Measurements from ENCODE around the gene ERN1. TPM values are rescaled to one million over a fixed set of nuclear protein-coding genes. Genes with fewer than 3 reads are reported as not detected.

Gene ERN1
- total and polyA plus RNA-seq, 2 donors (not counting 3 experiments of a cell fraction or from before 2014, with no cell fraction given): 9.1 to 21.5 TPM

GRCh38 chr17:64148699-64149098, 18.8 kb upstream of the ERN1 start:
- peak overlapping the region; percentile 1 for H3K27ac ChIP-seq (ENCODE audit: insufficient read depth, low read depth, low read length)

More at GRCh38 chr17:64148699-64149098, 18.8 kb upstream of the ERN1 start:
- Histone ChIP-seq H3K9me3 (replicated peaks; ENCODE audit: control insufficient read depth, insufficient read depth, low read length) (no peaks in the 10 kb centered on the region), H3K4me2 (ENCODE audit: insufficient read depth, low read length) (no peak overlapping the region), H4K20me1 (replicated peaks; ENCODE audit: control insufficient read depth, extremely low read depth, insufficient read depth, low read length) (no peaks in the 10 kb centered on the region), H3K9me1 (replicated peaks; ENCODE audit: control insufficient read depth, extremely low read depth, insufficient read depth, low read length) (no peaks in the 10 kb centered on the region), H3K4me1 (ENCODE audit: control insufficient read depth, extremely low read depth, insufficient read depth, low read length) (peaks cover 31% of the 10 kb centered on the region), H3K36me3 (ENCODE audit: control insufficient read depth in 2 of 2, extremely low read depth in 1 of 2, insufficient read depth in 2 of 2, low read length in 2 of 2) (peaks cover 2 to 9% of the 10 kb centered on the region in 2 experiments), H3K9ac (replicated peaks; ENCODE audit: extremely low read depth, insufficient read depth, low read length) (no peak overlapping the region), H3K27me3 (ENCODE audit: control insufficient read depth in 2 of 2, insufficient read depth in 2 of 2, low read length in 2 of 2) (no peaks in the 10 kb centered on the region), H2AFZ (ENCODE audit: low read depth, low read length) (no peak overlapping the region), H3K4me3 (replicated peaks in 1 of 3; ENCODE audit: insufficient read depth in 1 of 3, low read depth in 1 of 3, low read length in 3 of 3) (no peak overlapping the region), H3K79me2 (ENCODE audit: control insufficient read depth, insufficient read depth, low read length) (peaks cover 13% of the 10 kb centered on the region)
- TF ChIP-seq POLR2A (IDR thresholded peaks at IDR 0.05; ENCODE audit: low read depth, low read length): no peak
- no peak for TF ChIP-seq JUN (IDR thresholded peaks at IDR 0.05; ENCODE audit: borderline replicate concordance, insufficient read depth, insufficient read length, low read depth)
- no peak for TF ChIP-seq MAX (IDR thresholded peaks at IDR 0.05; ENCODE audit: insufficient read depth, insufficient read length)
- TF ChIP-seq GATA2 (IDR thresholded peaks at IDR 0.05; ENCODE audit: insufficient read depth, insufficient read length, low read depth, low read length): no peak
- TF ChIP-seq POLR2AphosphoS5 (IDR thresholded peaks at IDR 0.05; ENCODE audit: insufficient read depth, low read depth, low read length): no peak
- TF ChIP-seq FOS (IDR thresholded peaks at IDR 0.05; ENCODE audit: borderline replicate concordance, insufficient read depth, low read length): no peak
- no peak for TF ChIP-seq CTCF (IDR thresholded peaks at IDR 0.05; ENCODE audit: extremely low read depth in 1 of 2, insufficient read depth in 1 of 2, low read depth in 1 of 2, low read length in 2 of 2)
- TF ChIP-seq MYC (IDR thresholded peaks at IDR 0.05; ENCODE audit: low read depth, low read length): no peak
- TF ChIP-seq EZH2 (IDR thresholded peaks at IDR 0.05; ENCODE audit: borderline replicate concordance, low read depth, low read length, severe bottlenecking): no peak
- DNase-seq (ENCODE audit: low read depth, low spot score) (no peak), FAIRE-seq (no peak)
- intact Hi-C loops (cut with micrococcal nuclease) (loop anchor here (5.0 kb wide), 2 partner anchors 244 to 269 kb away; partner anchors contain the start of gene PECAM1), dilution Hi-C loops (cut with MboI; ENCODE audit: extremely low pct_ligation_motif_present, low sequenced_read_pairs) (loop anchor here (25.0 kb wide), 1 partner anchor 111 kb away; no protein-coding TSS in a partner anchor)
- ChIA-PET CTCF (interaction anchor here (0.8 to 4.3 kb wide), 6 partner anchors 15 to 180 kb away, joined by 3 to 36 read pairs (median 8); no protein-coding TSS in a partner anchor), POLR2A (interaction anchor here (1.3 to 1.4 kb wide), 2 partner anchors 114 to 142 kb away, joined by 3 to 4 read pairs; partner anchors contain the start of gene TEX2)
- BruUV-seq (replicated peaks): no TSS peak
